ENCODE results near the gene SLC25A30.

The SLC25A30 gene

GRCh38 chr13:45416516-45417128 is 1.6 kb downstream of the SLC25A30 start:
- TF ChIP-seq CTCF (IDR thresholded peaks at IDR 0.05; ENCODE audit: low read depth, low read length, missing control alignments), result no peak
- in situ Hi-C loops (cut with HindIII; ENCODE audit: low sequenced_read_pairs), result no loop called here
- no peak for DNase-seq (ENCODE audit: low read depth)
- H3K4me3 ChIP-seq (ENCODE audit: low read depth, low read length), result peak overlapping the region; percentile 78

- TF ChIP-seq CTCF (IDR thresholded peaks at IDR 0.05; ENCODE audit: low read depth, low read length, missing control alignments), result no peak
- no peak overlapping the region for H3K4me3 ChIP-seq (ENCODE audit: low read depth, low read length)
- DNase-seq (ENCODE audit: low read depth), result no peak
- in situ Hi-C loops (cut with HindIII; ENCODE audit: low sequenced_read_pairs), result no loop called here
Measured at GRCh38 chr13:45415112-45415511, 3.1 kb downstream of the SLC25A30 start.

DNA sequence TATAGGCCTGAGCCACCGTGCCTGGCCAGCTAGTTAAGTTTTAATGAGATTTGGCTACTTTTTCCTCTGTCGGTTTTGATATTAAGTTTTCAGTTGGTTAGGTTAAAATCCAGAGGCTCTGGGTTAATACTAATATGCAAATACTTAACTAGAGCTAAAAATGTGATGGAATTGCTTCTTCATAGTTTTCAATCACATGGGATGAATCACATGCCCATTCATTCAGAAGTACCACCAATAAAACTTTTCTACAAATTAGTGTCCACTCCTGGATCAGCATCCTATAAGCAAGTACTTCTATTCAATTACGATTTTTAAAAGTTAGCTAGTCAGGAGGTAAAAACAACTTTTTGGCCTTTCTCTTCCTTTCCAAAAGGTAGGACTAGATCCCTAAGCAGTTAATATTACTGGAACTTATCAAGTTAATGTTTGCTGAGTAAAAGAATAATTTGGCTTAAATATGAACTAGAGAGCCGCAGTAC is 4.3 kb downstream of the SLC25A30 start:
- in situ Hi-C loops (cut with HindIII; ENCODE audit: low sequenced_read_pairs), result no loop called here
- H3K4me3 ChIP-seq (ENCODE audit: low read depth, low read length), result no peak overlapping the region
- DNase-seq (ENCODE audit: low read depth), result no peak
- no peak for TF ChIP-seq CTCF (IDR thresholded peaks at IDR 0.05; ENCODE audit: low read depth, low read length, missing control alignments)

DNA sequence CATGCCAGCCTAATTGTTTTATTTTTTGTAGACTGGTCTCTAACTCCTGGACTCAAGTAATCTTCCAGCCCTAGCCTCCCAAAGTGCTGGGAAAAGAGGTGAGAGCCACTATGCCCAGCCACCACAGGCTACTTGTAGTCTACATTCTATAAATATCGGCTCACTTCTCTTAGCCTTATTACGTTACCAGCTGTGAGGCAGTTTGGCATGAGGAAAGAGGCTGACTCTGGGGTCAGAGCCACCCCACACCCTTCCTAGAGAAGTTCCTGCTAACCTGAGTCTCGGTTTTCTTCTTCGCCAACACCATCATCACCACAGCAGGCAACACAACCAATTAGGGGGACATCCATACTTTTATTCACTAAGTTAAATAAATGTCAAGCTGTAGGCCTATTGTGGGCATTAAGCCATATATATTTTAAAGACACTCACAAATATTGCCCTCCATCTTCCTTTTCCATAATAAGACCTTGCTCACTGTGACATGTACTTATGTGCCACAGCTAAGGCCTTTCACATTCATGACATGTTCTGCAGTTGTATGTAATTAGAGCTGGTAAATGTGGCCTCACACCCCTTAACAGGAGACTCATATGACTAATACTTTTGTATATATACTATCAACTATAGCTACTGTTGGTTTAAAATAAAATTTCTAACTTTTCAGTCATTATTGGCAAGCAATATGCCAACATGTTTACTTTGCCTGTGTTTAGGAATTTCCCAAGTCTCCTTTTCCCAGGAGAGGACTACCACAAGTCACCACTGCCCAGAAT is 5.7 kb downstream of the SLC25A30 start:
- TF ChIP-seq CTCF (IDR thresholded peaks at IDR 0.05; ENCODE audit: low read depth, low read length, missing control alignments), result no peak
- H3K4me3 ChIP-seq (ENCODE audit: low read depth, low read length), result no peak overlapping the region
- in situ Hi-C loops (cut with HindIII; ENCODE audit: low sequenced_read_pairs), result no loop called here
- DNase-seq (ENCODE audit: low read depth), result no peak

- TF ChIP-seq CTCF (IDR thresholded peaks at IDR 0.05; ENCODE audit: low read depth, low read length, missing control alignments), result no peak
- in situ Hi-C loops (cut with HindIII; ENCODE audit: low sequenced_read_pairs), result no loop called here
- no peak for DNase-seq (ENCODE audit: low read depth)
- H3K4me3 ChIP-seq (ENCODE audit: low read depth, low read length), result no peak overlapping the region
Measured at GRCh38 chr13:45411631-45412030, 6.5 kb downstream of the SLC25A30 start.

DNA sequence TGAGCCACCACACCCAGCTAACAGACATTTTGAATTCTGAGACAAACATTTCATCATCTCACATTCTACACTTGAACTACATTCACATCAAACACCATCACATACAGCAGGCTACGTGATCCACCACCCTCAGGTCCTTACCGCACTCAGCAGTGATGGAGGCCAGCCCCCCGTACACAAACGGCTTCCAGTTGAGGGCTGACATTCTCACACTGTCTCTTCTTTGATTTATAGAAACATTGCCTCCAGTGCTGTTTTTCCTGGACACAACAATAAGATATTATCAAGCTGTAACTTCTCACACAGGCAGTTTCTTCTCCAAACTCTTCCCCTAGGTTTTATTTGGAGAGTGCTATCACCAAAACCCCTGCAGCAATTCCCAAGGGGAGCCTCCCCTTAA is 7.0 kb downstream of the SLC25A30 start:
- H3K4me3 ChIP-seq (ENCODE audit: low read depth, low read length), result no peak overlapping the region
- in situ Hi-C loops (cut with HindIII; ENCODE audit: low sequenced_read_pairs), result no loop called here
- no peak for TF ChIP-seq CTCF (IDR thresholded peaks at IDR 0.05; ENCODE audit: low read depth, low read length, missing control alignments)
- no peak for DNase-seq (ENCODE audit: low read depth)

Data from astrocyte of the cerebellum (primary cell).